GM18907 (cell line): Measurements from ENCODE around the gene PPAN.

Source experiments
- ATAC-seq: cut with Tn5 transposase; IDR thresholded peaks from one replicate; pipeline ENCODE4 v1.9.1; 2021; ENCODE audit warnings: mild to moderate bottlenecking, moderate library complexity; ENCODE audit not compliant: unreplicated experiment

PPAN gene

DNA sequence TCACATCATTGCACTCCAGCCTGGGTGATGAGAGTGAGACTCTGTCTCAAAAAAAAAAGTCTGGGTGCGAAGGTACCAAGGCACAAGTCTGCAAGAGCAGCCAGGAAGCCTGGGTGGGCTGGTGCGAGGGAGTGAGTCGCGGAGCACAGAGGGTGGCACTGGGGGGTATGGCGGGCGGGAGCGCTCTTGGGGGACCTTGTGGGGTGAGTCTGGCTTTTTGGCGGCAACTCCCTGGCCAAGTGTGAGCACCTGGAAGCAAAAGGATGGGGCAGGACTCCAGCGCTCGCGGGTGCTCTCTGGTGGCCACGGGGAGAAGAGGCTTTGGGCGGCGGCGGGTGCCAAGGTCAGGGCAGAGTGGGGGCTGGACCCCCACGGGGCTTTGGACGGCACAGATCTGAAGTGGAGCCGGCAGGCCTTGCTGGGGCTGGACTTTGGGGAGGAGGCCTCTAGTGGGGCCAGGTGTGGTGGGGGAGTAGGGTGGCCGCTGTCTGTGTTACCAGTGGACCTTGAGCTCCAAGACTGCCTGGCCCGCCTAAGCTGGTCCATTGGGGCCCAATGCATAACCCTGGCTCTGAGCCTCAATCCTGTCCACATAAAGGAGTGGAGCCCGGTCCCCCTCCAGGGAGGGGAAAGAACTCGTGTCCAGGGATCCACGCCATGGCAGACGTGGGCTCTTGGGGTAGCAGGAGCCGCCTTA is 6.9 kb downstream of the PPAN start:
- ATAC-seq: no peak

DNA sequence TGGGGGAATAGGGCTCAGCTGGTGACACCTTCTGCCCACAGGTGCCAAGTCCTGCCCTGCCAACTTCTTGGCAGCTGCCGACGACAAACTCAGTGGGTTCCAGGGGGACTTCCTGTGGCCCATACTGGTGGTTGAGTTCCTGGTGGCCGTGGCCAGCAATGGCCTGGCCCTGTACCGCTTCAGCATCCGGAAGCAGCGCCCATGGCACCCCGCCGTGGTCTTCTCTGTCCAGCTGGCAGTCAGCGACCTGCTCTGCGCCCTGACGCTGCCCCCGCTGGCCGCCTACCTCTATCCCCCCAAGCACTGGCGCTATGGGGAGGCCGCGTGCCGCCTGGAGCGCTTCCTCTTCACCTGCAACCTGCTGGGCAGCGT is 7.4 kb downstream of the PPAN start:
- no peak for ATAC-seq

DNA sequence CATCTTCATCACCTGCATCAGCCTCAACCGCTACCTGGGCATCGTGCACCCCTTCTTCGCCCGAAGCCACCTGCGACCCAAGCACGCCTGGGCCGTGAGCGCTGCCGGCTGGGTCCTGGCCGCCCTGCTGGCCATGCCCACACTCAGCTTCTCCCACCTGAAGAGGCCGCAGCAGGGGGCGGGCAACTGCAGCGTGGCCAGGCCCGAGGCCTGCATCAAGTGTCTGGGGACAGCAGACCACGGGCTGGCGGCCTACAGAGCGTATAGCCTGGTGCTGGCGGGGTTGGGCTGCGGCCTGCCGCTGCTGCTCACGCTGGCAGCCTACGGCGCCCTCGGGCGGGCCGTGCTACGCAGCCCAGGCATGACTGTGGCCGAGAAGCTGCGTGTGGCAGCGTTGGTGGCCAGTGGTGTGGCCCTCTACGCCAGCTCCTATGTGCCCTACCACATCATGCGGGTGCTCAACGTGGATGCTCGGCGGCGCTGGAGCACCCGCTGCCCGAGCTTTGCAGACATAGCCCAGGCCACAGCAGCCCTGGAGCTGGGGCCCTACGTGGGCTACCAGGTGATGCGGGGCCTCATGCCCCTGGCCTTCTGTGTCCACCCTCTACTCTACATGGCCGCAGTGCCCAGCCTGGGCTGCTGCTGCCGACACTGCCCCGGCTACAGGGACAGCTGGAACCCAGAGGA is 7.9 kb downstream of the PPAN start:
- no peak for ATAC-seq

DNA sequence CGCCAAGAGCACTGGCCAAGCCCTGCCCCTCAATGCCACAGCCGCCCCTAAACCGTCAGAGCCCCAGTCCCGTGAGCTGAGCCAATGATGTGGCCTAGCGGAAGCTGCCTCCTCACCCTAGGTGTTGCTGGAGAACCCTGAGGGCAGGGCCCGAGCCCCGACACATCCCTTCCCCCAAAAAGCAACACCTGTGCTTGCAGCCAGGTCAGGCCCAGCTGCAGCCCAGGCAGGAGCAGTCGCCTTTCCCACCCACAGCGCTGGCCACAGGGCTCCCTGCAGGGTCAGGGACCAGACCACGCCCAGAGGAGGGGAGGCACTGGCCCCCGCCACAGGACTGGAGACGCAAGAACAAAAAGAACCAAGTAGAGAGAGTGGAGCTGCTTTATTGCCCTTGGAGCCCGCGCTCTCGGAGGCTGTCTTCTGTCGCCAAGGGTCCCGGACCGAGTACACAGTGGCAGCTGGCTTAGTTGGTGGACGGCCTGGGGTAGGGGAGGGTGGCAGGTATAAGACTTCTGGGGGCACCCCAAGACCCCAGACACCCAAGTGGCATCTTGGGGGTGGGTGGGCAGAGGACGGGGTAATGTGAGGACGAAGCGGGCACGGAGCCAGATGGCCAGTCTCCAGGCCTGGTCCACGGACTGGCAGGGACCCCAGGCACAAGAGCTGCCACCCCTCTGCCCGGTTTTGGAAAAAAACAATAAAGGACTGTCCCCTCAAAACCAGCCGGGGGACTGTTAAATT is 8.7 kb downstream of the PPAN start:
- no peak for ATAC-seq

DNA sequence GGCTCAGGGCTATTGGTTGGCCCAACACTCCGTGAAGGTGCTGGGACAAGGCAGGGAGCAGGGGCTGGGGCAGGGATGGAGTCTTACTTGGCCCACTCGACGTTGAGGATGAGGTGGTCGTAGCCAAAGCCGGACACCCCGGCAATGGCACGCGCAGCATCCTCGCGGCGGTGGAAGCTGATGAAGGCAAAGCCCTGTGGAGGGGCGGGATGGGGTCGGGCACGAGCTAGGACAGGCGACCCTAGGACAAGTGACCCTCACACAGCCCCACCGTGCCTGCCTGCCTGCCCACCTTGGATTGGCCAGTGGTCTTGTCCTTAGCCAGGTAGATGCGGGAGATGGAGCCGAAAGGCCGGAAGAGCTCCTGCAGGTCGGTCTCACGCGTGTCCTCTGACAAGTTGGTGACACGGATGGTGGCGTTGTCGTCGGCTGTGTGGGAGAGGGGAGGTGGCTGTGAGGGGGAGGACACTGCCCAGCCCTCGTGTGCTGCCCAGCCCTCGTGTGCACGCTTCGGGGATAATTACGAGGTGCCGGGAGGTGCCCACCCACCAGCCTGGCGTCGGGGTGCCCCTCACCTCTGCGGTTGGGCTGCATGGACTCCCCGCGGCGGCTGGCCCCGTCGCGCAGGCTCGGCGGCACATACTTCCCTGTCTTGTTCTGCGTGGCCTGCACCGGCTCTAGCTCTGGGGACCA is 9.4 kb downstream of the PPAN start:
- ATAC-seq: no peak

DNA sequence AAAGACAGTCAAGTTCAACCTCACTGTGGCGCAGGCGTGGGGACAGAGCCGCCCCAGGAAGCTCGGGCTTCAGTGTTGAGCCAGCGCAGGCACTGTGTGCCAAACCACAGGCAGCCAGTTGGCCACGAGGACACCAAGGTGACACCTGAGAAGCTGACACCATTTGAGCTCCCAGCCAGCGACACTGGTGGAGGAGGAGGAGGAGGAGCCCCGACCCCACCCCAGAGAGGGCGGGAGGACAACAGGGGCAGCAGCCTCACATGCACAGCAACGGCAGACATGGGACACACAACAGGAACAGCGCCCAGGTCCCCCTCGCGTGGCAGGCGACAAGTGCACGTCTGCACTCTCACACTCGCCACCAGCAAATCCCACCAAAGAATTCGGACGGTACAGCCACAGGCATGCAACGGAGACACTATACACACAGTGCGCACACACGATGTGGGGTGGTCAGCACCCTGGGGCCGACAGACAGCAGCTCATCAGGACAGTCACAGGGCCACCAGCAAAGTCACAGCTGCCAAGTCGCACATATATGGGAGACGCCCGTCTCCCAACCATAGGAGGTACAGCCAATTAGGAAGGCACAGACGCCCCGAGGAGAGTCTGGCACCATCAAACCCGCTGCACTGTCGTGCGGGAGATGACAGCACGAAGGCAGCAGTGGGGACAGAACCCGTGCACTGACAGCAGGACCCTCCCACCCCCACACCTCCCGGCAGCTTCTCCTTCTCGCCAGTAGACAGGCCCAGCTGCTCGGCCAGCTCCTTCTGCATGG is 10.1 kb downstream of the PPAN start:
- ATAC-seq: no peak

DNA sequence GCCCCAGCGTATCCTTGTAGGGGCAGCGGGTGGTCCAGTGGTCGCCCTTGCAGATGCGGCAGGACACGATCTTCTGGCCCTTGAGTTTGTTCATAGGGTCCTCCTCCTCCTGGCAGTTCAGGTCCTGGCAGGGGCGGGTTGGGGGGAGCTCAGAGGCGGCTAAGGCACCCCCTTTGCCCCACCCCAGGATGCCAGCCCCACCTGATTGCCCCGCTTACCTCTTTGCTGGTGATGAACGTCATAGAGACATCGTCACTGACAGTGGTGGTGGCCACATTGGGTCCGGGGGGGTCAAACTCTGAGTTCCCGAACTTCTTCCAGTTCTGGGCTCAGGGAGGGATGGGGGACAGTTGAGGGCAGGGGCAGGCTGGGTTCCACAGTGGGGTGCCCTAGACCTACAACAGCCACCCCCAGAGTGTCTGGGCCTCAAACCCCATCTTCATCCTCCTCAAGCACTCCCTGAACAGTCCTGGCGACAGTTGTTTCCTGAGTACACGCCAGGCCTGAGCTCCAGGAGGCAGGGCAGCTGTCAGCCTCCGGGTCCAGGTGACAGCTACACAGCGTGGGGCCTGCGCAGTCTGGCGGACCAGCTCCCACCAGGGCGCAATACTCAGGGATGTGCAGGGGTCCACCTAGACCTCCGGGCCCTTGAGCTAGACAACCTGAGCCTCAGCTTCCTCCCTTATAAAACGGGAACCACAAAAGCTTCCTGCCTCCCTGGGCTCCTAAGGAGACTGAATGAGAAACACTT is 10.9 kb downstream of the PPAN start:
- ATAC-seq: no peak

DNA sequence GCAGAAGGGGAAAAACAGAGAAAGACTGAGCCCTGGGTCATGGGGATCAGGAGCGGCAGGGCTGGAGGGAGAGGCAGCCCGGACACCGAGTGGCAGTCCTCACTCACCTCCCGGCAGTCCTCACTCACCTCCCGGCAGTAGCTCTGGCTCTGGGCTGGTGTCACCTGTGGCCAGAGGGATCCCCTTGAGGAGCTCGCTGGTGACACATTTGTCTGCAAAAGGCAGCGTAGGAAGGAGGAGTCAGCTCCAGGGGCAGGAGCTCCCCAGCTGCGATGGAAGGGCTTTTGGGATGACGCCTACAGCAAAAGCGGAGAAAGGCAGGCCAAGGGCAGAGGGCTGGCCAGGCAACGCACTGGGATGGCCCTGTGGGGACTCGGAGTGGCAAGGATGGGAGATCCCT is 12.8 kb downstream of the PPAN start:
- no peak for ATAC-seq

DNA sequence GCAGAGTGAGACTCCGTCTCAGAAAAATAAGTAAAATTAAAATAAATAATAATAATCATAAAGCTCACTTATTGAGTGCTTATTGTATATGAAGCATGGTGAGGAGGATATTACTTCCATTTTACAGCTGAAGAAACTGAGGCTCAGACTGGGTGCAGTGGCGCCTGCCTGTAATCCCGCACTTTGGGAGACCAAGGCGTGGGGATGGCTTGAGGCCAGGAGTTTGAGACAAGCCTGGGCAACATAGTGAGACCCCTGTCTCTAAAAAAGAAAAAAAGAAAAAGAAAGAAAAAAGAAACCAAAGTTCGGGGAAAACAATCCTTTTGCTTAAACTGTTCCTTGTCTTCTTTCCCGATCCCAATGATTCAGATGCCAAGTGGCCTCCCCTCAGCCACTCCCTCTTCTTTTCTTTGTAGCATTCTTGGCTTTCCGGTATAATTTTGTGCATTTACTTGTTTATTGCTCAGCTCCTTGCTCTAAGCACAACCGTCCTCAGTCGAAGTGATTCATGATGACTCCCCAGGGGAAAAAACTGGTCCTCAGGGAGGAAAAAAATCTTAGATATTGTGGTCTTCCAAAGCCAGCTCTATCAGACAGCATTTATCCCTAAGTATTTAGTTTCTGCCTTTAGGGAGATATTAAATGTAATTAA is 14.5 kb downstream of the PPAN start:
- no peak for ATAC-seq

DNA sequence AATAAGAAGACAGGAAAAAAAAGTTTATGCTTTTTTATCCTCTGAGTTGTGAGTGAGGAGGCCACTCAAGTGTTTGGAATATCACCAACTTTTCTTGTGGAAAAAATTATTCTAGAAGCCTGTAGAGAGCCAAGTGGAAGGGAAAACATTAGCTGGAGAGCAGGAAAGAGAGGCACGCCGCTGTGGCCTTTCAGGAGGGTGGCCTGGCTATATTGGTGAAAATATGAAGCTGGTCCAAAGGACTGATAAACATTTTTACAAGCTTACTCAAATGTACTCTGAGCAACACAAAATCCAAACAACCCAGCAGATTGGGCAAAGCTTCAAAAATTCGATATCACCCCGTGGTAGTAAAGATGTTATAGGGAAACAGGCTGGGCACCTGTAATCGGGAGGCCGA is 15.9 kb downstream of the PPAN start:
- ATAC-seq: no peak

DNA sequence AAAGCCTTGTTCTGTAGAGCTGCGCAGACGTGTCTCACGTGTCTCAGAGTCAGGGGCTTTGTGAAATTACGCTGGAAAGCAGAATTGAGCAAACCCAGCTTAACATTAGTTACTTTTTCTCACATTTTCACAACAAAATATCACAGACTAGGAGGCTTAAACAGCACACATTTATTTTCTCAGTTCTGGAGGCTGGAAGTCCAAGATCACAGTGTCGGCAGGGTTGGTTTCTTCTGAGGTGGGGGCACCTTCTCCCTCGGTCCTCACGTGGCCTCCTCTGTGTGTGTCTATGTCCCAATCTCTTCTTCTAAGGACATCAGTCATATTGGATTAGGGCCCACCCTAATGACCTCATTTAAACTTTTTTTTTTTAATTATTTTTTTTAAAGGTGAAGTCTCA is 18.3 kb downstream of the PPAN start:
- no peak for ATAC-seq

DNA sequence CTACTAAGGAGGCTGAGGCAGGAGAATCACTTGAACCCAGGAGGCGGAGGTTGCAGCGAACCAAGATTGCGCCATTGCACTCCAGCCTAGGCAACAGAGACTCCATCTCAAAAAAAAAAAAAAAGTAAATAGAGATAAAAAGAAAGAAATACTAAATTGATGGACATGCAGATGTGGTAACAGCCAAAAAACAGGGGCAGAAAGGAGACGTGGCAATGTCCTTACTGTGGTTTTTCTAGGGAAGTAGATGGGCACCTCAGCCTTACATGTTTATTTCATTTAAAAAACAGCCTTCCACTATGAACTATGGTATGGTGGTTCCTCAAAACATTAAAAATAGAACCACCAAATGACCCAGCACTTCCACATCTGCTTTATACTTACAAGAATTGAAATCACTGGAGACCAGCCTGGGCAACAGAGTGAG is 20.1 kb downstream of the PPAN start:
- no peak for ATAC-seq

DNA sequence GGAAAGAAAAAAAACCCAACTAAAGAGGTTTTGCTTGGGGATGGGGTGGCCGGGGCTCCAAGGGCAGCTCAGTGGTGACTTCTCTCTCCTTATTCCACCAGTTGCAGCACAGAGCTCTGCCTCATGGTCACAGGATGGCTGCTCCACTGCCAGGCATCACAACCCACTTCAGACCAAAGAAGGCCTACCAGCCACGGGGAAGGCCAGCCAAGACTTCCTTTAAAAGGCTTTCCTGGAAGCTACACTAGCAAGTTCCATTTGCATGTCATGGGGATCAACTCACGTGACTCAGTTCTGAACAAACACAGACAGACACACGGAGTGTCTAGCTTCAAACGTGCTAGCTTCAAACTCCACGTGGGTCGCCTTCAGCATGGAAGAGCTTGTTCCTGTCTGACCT is 26.7 kb downstream of the PPAN start:
- ATAC-seq: no peak

DNA sequence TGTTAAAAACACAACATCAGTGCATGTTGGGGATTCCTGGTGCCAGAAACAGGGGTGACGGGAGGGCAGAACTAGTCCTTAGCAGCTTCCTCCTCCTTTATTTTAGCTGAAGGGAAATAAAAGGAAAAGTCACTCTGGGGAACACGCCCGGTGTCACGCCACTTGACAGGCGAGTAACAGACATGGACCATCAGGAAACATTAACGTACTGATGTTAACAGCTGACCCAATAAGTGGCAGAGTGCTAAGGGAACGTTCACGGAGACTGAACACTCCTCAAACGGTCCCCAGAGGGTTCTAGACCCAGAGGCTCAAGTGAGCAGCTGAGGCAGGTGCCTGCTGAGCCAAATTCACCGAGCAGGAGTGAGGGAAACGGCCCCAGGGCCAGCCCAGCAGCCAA is 27.4 kb downstream of the PPAN start:
- no peak for ATAC-seq

DNA sequence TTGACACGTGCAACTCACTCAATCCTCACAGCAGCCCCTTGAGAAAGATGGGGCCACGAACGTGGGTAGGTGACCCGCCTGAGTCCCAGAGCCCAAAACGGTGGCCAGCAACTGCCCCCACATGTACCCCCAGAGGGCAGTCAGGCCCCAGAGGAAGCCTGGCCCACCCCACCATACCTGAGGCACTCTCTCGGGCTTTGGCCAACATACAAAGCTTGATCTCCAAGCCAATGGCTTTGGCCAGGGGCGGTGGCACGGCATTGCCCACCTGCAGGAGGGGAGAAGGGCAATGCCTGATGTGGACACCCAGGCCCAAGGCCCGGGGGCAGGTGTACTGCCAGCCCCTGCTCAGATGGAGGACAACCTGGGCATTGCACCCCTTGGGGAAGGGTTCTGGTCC is 27.9 kb downstream of the PPAN start:
- ATAC-seq: no peak

DNA sequence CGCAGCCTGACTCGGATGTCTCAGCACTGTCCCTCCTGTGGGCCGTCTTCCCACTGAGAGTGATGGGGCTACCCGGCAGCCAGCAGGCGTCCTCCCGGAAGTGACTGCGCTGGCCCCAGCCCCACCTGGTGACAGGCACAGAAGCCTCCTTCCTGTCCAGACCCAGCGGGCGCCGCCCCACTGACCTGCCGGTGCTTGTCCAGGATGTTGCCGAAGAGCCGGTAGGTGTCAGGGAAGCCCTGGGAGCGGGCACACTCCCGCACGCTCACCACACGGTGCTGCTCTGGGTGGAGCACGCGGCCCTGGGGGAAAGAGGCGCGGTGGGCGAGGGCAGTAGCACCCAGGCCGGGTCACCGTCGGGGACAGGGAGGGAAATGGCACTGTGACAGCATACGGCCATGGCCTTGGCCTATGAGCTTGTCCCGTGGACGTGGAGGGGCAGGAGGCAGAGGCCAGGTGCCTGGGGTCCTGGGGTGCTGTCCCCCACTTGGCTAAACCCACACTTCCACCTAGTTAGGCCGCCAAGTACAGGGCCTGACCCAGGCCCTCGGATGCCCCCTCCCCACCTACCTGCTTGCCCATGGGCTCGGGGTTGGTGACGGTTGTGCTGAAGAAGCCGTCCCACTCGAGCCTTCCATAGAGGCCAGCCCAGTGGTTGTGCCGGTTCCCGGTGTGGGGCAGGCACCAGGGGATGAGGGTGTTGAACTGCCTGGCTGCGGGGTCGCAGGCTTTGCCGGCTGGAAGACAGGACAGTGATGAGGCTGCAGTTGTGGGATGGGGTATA is 29.6 kb downstream of the PPAN start:
- ATAC-seq: no peak

DNA sequence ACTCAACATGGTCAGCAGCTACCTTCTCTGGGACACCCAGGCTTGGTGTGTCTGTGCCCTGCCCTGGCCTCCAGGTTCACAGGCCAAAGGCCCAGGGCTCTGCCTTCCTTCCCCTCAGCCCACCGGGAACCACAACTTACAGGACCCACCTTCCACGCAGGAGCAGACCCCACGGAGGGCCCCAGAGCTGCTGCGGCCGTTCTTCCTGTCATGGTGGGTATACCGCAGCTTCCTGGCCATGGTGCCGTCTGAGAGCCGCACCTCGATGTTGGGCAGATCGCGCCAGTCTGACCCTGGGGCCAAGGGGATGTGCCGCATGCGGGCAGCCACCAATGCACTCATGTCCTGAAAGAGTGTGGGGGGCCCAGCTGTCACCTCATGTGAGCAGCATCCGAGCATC is 30.8 kb downstream of the PPAN start:
- no peak for ATAC-seq

DNA sequence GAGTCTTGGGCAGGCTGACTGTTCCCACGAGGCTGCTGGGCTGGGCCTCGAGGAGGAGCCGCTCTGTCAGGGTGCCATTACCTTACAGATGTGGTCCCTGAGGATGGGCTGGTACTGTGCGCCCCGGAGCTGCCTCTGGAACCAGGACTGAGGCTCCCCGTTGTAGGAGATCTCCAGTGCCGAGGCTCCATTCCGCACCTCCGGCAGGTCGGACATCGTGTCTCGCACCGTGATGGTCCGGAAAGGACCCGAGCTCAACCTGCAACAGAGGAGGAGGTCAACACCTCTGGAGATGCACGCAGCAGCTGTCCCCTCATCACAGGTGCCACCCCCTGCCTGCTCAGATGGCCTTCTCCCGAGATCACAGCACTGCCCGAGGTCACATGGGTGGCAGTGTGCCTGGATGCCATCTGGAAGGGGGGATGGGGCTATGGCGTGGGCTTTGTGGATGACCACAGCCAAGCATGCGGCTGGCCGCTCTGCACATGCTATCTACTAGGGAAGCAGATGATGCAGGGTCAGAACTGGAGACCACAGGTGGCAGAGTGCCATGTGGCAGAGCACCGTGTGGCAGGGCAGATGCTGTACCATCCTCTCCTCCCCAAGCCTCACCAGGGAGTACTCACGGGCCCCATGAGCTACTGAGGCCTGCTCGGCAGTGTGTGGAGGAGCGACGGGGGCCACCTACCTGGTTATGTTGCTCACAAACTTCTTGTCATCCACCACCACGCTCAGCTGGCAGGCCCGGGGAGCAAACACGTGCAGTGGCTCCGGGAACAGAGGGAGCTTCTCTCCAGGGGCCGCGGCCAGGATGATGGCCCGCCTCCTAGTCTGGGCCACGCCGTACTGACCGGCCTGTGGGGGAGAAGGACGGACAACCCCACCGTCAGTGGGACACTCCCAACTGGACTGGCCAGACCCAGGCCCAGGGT is 31.9 kb downstream of the PPAN start:
- ATAC-seq: no peak
